Measurements from ENCODE around the gene EPB41. TPM values are rescaled to one million over a fixed set of nuclear protein-coding genes. Genes with fewer than 3 reads are reported as not detected.

EPB41 gene
- total and polyA plus RNA-seq, 2 of the 8 experiments (the other 6 are each of a cell fraction or from before 2014, with no cell fraction given), result 36.7 to 109 TPM

DNA sequence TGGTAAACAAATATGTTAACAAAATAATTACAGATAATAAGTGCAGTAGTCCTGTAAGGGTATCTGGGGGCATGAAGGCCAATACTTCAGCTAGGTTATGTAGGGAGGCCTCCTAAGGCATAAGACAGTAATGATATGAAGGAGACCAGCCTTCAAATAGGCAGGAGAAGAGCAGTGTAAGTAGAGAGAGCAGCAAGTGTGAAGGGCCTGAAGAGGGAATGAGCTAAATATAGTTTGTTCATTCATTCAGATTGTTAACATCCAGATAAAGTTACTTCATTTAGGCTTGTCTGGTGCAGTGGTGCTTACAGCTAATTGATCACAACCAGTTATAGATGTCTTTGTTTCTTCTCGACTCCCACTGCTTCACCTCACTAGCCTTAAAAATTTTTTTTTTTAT is 71.1 kb downstream of the EPB41 start:
- Histone ChIP-seq H2BK120ac (replicated peaks; ENCODE audit: low read depth, low read length) (no peak overlapping the region), H2BK20ac (ENCODE audit: low read length) (no peak overlapping the region), H3K14ac (ENCODE audit: insufficient read length) (no peak overlapping the region), H2AFZ (ENCODE audit: low read length) (no peak overlapping the region), H4K91ac (replicated peaks; ENCODE audit: insufficient read length, low read length) (no peak overlapping the region), H3K79me2 (ENCODE audit: control insufficient read depth in 1 of 2, insufficient read depth in 2 of 2, low read length in 2 of 2) (peaks cover 0 to 15% of the 10 kb centered on the region in 2 experiments; a peak in 2 of 4 replicates), H3K4me3 (ENCODE audit: extremely low read depth in 1 of 4, insufficient read depth in 2 of 4, low read depth in 3 of 4, low read length in 4 of 4) (no peak overlapping the region), H3K9ac (replicated peaks in 1 of 4; ENCODE audit: extremely low read depth in 1 of 4, low read depth in 3 of 4, low read length in 3 of 4) (no peak overlapping the region), H3K4me1 (replicated peaks in 1 of 4; ENCODE audit: control insufficient read depth in 3 of 4, insufficient read depth in 4 of 4, low read length in 3 of 4) (peaks cover 2 to 7% (median 5%) of the 10 kb centered on the region in 4 experiments), H3K23me2 (ENCODE audit: low read depth, low read length) (no peaks in the 10 kb centered on the region), H4K8ac (ENCODE audit: extremely low read depth, insufficient read depth, low read length) (no peak overlapping the region), H3K4me2 (ENCODE audit: insufficient read depth in 1 of 2, low read depth in 2 of 2, low read length in 2 of 2) (no peak overlapping the region), H3K36me3 (ENCODE audit: control insufficient read depth in 2 of 4, insufficient read depth in 4 of 4, low read length in 3 of 4) (no peaks in the 10 kb centered on the region; a peak in 1 of 8 replicates), H2AK5ac (ENCODE audit: low read depth, low read length) (no peak overlapping the region), H3K4ac (replicated peaks; ENCODE audit: insufficient read length, low read depth, low read length) (no peak overlapping the region), H3K18ac (ENCODE audit: extremely low read depth, low read length) (no peak overlapping the region), H4K20me1 (replicated peaks in 1 of 2; ENCODE audit: control insufficient read depth in 1 of 2, insufficient read depth in 2 of 2, low read length in 2 of 2) (no peaks in the 10 kb centered on the region), H3K9me3 (ENCODE audit: insufficient read depth in 2 of 2, low read depth in 1 of 2, low read length in 1 of 2) (no peaks in the 10 kb centered on the region), H3K56ac (replicated peaks; ENCODE audit: insufficient read length, low read depth, low read length) (no peak overlapping the region), H3K27ac (ENCODE audit: low read depth, low read length) (no peak overlapping the region), H4K5ac (ENCODE audit: insufficient read length, low read depth, low read length) (no peak overlapping the region), H3K79me1 (ENCODE audit: low read depth, low read length) (peaks cover 3% of the 10 kb centered on the region), H3K23ac (ENCODE audit: insufficient read length) (no peak overlapping the region), H2BK5ac (ENCODE audit: low read depth, low read length) (no peak overlapping the region), H2BK12ac (ENCODE audit: low read depth, low read length) (no peak overlapping the region), H3K27me3 (replicated peaks in 1 of 4; ENCODE audit: control insufficient read depth in 3 of 4, extremely low read depth in 1 of 4, insufficient read depth in 3 of 4, low read length in 3 of 4) (no peaks in the 10 kb centered on the region), H2BK15ac (ENCODE audit: low read length) (no peak overlapping the region)
- 83% methylated on average over 1 of the region's 1 CpG; no CpG with 5 or more reads in 1 of the 2 experiments for WGBS, 2 experiments (ENCODE audit: extremely low coverage in 1 of 2, insufficient coverage in 1 of 2, insufficient read length in 1 of 2, insufficient replicate concordance in 2 of 2, low coverage in 1 of 2, low lambda C conversion rate in 2 of 2, missing lambda C conversion rate in 1 of 2)
- POLR2A ChIA-PET (ENCODE audit: partially characterized antibody), result no interaction called here
- DNase-seq (ENCODE audit: low read depth in 1 of 2, low spot score in 2 of 2) (no peak), FAIRE-seq (no peak)
- CTCF ChIA-PET (ENCODE audit: partially characterized antibody), result interaction anchor here (0.6 to 1.9 kb wide), 9 partner anchors 9 to 743 kb away, joined by 3 to 6 read pairs (median 4); no protein-coding TSS in a partner anchor
- TF ChIP-seq SUZ12 (IDR thresholded peaks at IDR 0.05; ENCODE audit: low read length) (no peak), MAX (IDR thresholded peaks at IDR 0.05) (no peak), ZNF274 (IDR thresholded peaks at IDR 0.05; ENCODE audit: borderline replicate concordance, extremely low read depth, low read length) (no peak), POU5F1 (IDR thresholded peaks at IDR 0.05; ENCODE audit: low read depth, low read length) (no peak), POLR2A (IDR thresholded peaks at IDR 0.05; ENCODE audit: control extremely low read depth in 1 of 2, low read depth in 2 of 2, low read length in 2 of 2) (no peak), KDM1A (IDR thresholded peaks at IDR 0.05; ENCODE audit: borderline replicate concordance, low read length) (no peak), KDM5A (IDR thresholded peaks at IDR 0.05; ENCODE audit: low read length) (no peak)
- TF ChIP-seq, protein P1, sequence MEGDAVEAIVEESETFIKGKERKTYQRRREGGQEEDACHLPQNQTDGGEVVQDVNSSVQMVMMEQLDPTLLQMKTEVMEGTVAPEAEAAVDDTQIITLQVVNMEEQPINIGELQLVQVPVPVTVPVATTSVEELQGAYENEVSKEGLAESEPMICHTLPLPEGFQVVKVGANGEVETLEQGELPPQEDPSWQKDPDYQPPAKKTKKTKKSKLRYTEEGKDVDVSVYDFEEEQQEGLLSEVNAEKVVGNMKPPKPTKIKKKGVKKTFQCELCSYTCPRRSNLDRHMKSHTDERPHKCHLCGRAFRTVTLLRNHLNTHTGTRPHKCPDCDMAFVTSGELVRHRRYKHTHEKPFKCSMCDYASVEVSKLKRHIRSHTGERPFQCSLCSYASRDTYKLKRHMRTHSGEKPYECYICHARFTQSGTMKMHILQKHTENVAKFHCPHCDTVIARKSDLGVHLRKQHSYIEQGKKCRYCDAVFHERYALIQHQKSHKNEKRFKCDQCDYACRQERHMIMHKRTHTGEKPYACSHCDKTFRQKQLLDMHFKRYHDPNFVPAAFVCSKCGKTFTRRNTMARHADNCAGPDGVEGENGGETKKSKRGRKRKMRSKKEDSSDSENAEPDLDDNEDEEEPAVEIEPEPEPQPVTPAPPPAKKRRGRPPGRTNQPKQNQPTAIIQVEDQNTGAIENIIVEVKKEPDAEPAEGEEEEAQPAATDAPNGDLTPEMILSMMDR (IDR thresholded peaks at IDR 0.05; ENCODE audit: control extremely low read depth in 1 of 3, insufficient read depth in 1 of 3, low read depth in 1 of 3, low read length in 3 of 3), result no peak
